ENCODE results near the gene ZNF358.

The ZNF358 gene

GRCh38 chr19:7556696-7557315 lies 40.9 kb downstream of the ZNF358 start:
- no peak overlapping the region for H3K4me3 ChIP-seq (ENCODE audit: control insufficient read depth, low read depth, low read length)
- TF ChIP-seq, protein P1, sequence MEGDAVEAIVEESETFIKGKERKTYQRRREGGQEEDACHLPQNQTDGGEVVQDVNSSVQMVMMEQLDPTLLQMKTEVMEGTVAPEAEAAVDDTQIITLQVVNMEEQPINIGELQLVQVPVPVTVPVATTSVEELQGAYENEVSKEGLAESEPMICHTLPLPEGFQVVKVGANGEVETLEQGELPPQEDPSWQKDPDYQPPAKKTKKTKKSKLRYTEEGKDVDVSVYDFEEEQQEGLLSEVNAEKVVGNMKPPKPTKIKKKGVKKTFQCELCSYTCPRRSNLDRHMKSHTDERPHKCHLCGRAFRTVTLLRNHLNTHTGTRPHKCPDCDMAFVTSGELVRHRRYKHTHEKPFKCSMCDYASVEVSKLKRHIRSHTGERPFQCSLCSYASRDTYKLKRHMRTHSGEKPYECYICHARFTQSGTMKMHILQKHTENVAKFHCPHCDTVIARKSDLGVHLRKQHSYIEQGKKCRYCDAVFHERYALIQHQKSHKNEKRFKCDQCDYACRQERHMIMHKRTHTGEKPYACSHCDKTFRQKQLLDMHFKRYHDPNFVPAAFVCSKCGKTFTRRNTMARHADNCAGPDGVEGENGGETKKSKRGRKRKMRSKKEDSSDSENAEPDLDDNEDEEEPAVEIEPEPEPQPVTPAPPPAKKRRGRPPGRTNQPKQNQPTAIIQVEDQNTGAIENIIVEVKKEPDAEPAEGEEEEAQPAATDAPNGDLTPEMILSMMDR (IDR thresholded peaks at IDR 0.05; ENCODE audit: control insufficient read depth, insufficient read depth, low read depth, low read length, missing control alignments) = no peak
- DNase-seq (ENCODE audit: low read depth) = no peak

DNA sequence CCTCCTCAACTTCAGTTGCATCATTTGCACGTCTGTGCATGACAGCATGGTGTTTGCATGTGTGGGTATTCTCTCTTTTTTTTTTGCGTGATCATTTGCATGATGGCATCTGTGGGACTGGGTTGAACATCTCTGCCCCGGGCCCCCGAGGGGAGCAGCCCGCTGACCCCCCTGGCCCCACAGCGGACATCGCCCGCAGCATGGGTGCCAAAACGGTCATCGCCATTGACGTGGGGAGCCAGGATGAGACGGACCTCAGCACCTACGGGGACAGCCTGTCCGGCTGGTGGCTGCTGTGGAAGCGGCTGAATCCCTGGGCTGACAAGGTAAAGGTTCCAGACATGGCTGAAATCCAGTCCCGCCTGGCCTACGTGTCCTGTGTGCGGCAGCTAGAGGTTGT lies 42.8 kb downstream of the ZNF358 start:
- TF ChIP-seq, protein P1 (IDR thresholded peaks at IDR 0.05; ENCODE audit: control insufficient read depth, insufficient read depth, low read depth, low read length, missing control alignments) = no peak
- no peak overlapping the region for H3K4me3 ChIP-seq (ENCODE audit: control insufficient read depth, low read depth, low read length)
- DNase-seq (ENCODE audit: low read depth) = no peak

- TF ChIP-seq, protein P1 (IDR thresholded peaks at IDR 0.05; ENCODE audit: control insufficient read depth, insufficient read depth, low read depth, low read length, missing control alignments) = no peak
- H3K4me3 ChIP-seq (ENCODE audit: control insufficient read depth, low read depth, low read length) = no peak overlapping the region
- no peak for DNase-seq (ENCODE audit: low read depth)
These were observed 43.2 kb downstream of the ZNF358 start for GRCh38 chr19:7559102-7559501.

- no peak overlapping the region for H3K4me3 ChIP-seq (ENCODE audit: control insufficient read depth, low read depth, low read length)
- DNase-seq (ENCODE audit: low read depth) = no peak
- TF ChIP-seq, protein P1 (IDR thresholded peaks at IDR 0.05; ENCODE audit: control insufficient read depth, insufficient read depth, low read depth, low read length, missing control alignments) = no peak
These were observed 44.4 kb downstream of the ZNF358 start for GRCh38 chr19:7560255-7560654.

DNA sequence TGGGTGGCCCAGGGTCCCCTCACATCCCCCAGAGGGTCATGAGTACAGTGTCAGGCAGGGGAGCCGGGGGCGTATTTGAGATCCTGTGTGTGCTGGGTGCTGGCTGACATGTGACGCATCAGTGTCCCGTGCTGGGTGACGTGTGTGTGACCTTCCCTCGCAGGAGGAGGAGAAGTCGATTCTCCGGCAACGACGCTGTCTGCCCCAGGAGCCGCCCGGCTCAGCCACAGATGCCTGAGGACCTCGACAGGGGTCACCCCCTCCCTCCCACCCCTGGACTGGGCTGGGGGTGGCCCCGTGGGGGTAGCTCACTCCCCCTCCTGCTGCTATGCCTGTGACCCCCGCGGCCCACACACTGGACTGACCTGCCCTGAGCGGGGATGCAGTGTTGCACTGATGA lies 45.4 kb downstream of the ZNF358 start:
- DNase-seq (ENCODE audit: low read depth) = no peak
- no peak overlapping the region for H3K4me3 ChIP-seq (ENCODE audit: control insufficient read depth, low read depth, low read length)
- TF ChIP-seq, protein P1 (IDR thresholded peaks at IDR 0.05; ENCODE audit: control insufficient read depth, insufficient read depth, low read depth, low read length, missing control alignments) = no peak

DNA sequence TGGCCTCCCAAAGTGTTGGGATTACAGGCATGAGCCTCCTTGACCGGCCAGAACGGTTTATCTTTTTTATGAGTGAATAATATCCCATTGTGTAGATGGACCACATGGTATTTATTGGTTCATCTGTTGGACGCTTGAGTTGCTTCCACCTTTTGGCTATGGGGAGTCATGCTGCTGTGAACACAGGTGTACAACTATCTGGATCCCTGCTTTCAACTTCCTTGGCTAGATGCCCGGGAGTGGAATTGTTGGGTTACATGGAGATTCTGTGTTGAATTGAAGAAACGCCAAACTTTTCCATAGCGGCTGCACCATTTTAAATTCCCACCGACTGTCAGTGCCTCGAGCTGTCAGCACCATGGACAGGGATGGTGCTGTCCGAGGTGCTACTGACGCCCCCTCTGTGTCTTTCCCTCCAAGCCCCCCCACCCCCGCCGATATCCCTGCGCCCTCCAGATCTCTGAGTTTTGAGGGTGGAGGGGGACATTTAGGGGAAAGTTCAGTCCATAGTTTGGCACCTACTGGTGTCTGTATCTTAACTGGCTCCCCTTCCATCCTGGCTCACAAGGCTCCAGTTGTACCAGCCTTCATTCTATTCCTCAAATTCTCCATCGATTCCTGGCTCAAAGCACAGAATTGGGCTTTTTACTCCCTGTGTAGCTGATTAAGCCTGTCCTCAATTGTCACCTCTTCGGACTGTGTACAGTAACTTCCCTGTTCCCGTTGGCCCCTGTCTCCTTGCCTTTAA lies 46.9 kb downstream of the ZNF358 start:
- DNase-seq (ENCODE audit: low read depth) = no peak
- no peak overlapping the region for H3K4me3 ChIP-seq (ENCODE audit: control insufficient read depth, low read depth, low read length)
- TF ChIP-seq, protein P1 (IDR thresholded peaks at IDR 0.05; ENCODE audit: control insufficient read depth, insufficient read depth, low read depth, low read length, missing control alignments) = no peak

Data from AG09309 (cell line).